HepG2 (cell line): ENCODE data around the gene C19orf73. TPM values are rescaled to one million over a fixed set of nuclear protein-coding genes. Genes with fewer than 3 reads are reported as not detected.

Source experiments
- CHD2 ChIP-seq: IDR thresholded peaks from 2 replicates; pipeline ENCODE4 v1.6.1; 2011; ENCODE audit warnings: low read depth, low read length, improper control_type of control experiment
- E2F5 ChIP-seq: sonication (generic); formaldehyde crosslinking; conservative IDR thresholded peaks from 2 replicates; pipeline ENCODE4 v1.4.0; 2020; ENCODE audit warnings: missing genetic modification reagents
- HNF1A ChIP-seq, 2 experiments: sonication (generic) in 1 of 2; formaldehyde crosslinking in 1 of 2; IDR thresholded peaks; 2 replicates each; pipeline versions ENCODE4 v1.4.0 to v1.6.1; 2016 to 2020; ENCODE audit warnings: borderline replicate concordance in 1 of 2, low read depth in 1 of 2, mild to moderate bottlenecking in 1 of 2, missing genetic modification reagents in 1 of 2
- JUN ChIP-seq: sonication (generic); formaldehyde crosslinking; IDR thresholded peaks from 2 replicates; pipeline ENCODE4 v1.4.0; 2020; ENCODE audit warnings: mild to moderate bottlenecking, missing genetic modification reagents
- PATZ1 ChIP-seq: sonication (generic); formaldehyde crosslinking; IDR thresholded peaks from 2 replicates; pipeline ENCODE4 v1.4.0; 2020; ENCODE audit warnings: missing genetic modification reagents
- POLR2G ChIP-seq: fragments of 200-400 bp; formaldehyde crosslinking; IDR thresholded peaks from 2 replicates; pipeline ENCODE4 v1.6.1; 2018; ENCODE audit warnings: mild to moderate bottlenecking, low read depth, low read length, moderate library complexity
- RXRB ChIP-seq: IDR thresholded peaks from 2 replicates; pipeline ENCODE4 v1.6.1; 2016; ENCODE audit warnings: borderline replicate concordance, missing genetic modification reagents, missing compliant biosample characterization
- WIZ ChIP-seq: sonication (generic); formaldehyde crosslinking; IDR thresholded peaks from 2 replicates; pipeline ENCODE4 v1.5.1; 2020; ENCODE audit warnings: mild to moderate bottlenecking, missing genetic modification reagents
- ZNF484 ChIP-seq: sonication (generic); formaldehyde crosslinking; IDR thresholded peaks from 2 replicates; pipeline ENCODE4 v1.5.1; 2020; ENCODE audit warnings: mild to moderate bottlenecking, low read depth, missing genetic modification reagents, borderline replicate concordance
- ZNF501 ChIP-seq: sonication (generic); formaldehyde crosslinking; IDR thresholded peaks from 2 replicates; pipeline ENCODE4 v1.5.1; 2020; ENCODE audit warnings: mild to moderate bottlenecking, moderate library complexity, missing genetic modification reagents
- ZNF530 ChIP-seq: sonication (generic); formaldehyde crosslinking; IDR thresholded peaks from 2 replicates; pipeline ENCODE4 v1.5.0; 2020; ENCODE audit warnings: low read depth, mild to moderate bottlenecking, missing genetic modification reagents
- ZNF646 ChIP-seq: sonication (generic); formaldehyde crosslinking; IDR thresholded peaks from 2 replicates; pipeline ENCODE4 v1.9.0; 2021; ENCODE audit warnings: mild to moderate bottlenecking, missing genetic modification reagents
- ZNF777 ChIP-seq: sonication (generic); formaldehyde crosslinking; IDR thresholded peaks from 2 replicates; pipeline ENCODE4 v1.4.0; 2020; ENCODE audit warnings: missing genetic modification reagents
- ZNF792 ChIP-seq: IDR thresholded peaks from 2 replicates; pipeline ENCODE4 v1.6.1; 2016
- polyA plus RNA-seq, 8 experiments: library from polyadenylated mRNA; depleted of rRNA in 3 of 8; stranded (reverse) in 7 of 8; unstranded in 1 of 8; fragments of >200 nt; fragmentation: Illumina TruSeq in 4 of 8; extraction: Trizol in 4 of 8; gene quantifications; 2 replicates each; pipeline versions ENCODE4 v1.2.1 to v1.2.3, GENCODE V29; 2011 to 2016; ENCODE audit warnings: low read depth in 4 of 8, missing spikeins in 1 of 8, mixed read lengths in 1 of 8; ENCODE audit not compliant: insufficient read depth in 1 of 8
- total RNA-seq, 5 experiments: library from RNA; depleted of rRNA; stranded (reverse); fragments of >200 nt; fragmentation: Illumina TruSeq; extraction: Trizol; gene quantifications; 2 replicates each; pipeline ENCODE4 v1.2.3, GENCODE V29; 2016; ENCODE audit warnings: low read depth in 1 of 5

Gene C19orf73
- total and polyA plus RNA-seq, 2 of the 13 experiments (the other 11 are each of a cell fraction or from before 2014, with no cell fraction given): 1.4 to 1.5 TPM

GRCh38 chr19:49118565-49119410 is at the start of gene C19orf73 (continued):
- TF ChIP-seq ZNF646: no peak
- TF ChIP-seq ZNF792 (CRISPR knock-in tag): 0 out of 2 replicates have a peak, but pooled peaks have one; percentile 56
- peak; percentile 32; the same call in 1 of the 2 replicates for TF ChIP-seq CHD2
- peak; percentile 63; the same call in 1 of the 2 replicates for TF ChIP-seq E2F5 (CRISPR knock-in tag)
- TF ChIP-seq ZNF530 (CRISPR knock-in tag): no peak
- peak; percentile 38; the same call in 1 of the 2 replicates for TF ChIP-seq ZNF777
- TF ChIP-seq PATZ1: no peak
- TF ChIP-seq RXRB: no peak
- no peak for TF ChIP-seq HNF1A (IDR thresholded peaks at IDR 0.05; ENCODE audit: low read depth)
- peak; percentile 82; the same call in 1 of the 2 replicates for TF ChIP-seq HNF1A (CRISPR knock-in tag; IDR thresholded peaks at IDR 0.05; ENCODE audit: borderline replicate concordance)
- TF ChIP-seq ZNF501: peak; percentile 72; the same call in 1 of the 2 replicates
- no peak for TF ChIP-seq WIZ (CRISPR knock-in tag)
- peak; percentile 89 for TF ChIP-seq JUN (CRISPR knock-in tag)
- TF ChIP-seq POLR2G: peak; percentile 80
- no peak for TF ChIP-seq ZNF484 (CRISPR knock-in tag)
